Ammon's horn (tissue), 1 donor: ENCODE measurements around the gene DNAI4.
"Not testable (repeated sequence)": the region's sequence is repeated elsewhere in the genome, so short reads cannot be mapped to it uniquely, and the experiment has no call there.

Experiments used
- DNase-seq: peaks from one replicate; pipeline ENCODE4 v3.0.0-alpha.2; 2016; ENCODE audit warnings: low spot score

Gene DNAI4

GRCh38 chr1:66929691-66929998 is 5.0 kb upstream of the DNAI4 start:
- DNase-seq, result no peak

- peak; percentile 6 for DNase-seq
Observed at GRCh38 chr1:66929146-66929688, 4.6 kb upstream of the DNAI4 start.

GRCh38 chr1:66927528-66927927 is 2.9 kb upstream of the DNAI4 start:
- DNase-seq, result no peak

- DNase-seq, result peak; percentile 21
Observed at GRCh38 chr1:66925944-66926343, 1.3 kb upstream of the DNAI4 start.

- no peak for DNase-seq
Observed at GRCh38 chr1:66925558-66925910, 878 bp upstream of the DNAI4 start.

- no peak for DNase-seq
Observed at GRCh38 chr1:66920543-66920942, 4.1 kb downstream of the DNAI4 start.

- DNase-seq, result no peak
Observed at GRCh38 chr1:66919828-66920227, 4.8 kb downstream of the DNAI4 start.

GRCh38 chr1:66919063-66919462 is 5.6 kb downstream of the DNAI4 start:
- no peak for DNase-seq

- no peak for DNase-seq
Observed at GRCh38 chr1:66917476-66917875, 7.2 kb downstream of the DNAI4 start.

- DNase-seq, result no peak
Observed at GRCh38 chr1:66916320-66916719, 8.3 kb downstream of the DNAI4 start.

GRCh38 chr1:66915203-66915602 is 9.5 kb downstream of the DNAI4 start:
- DNase-seq, result not testable (repeated sequence)

- no peak for DNase-seq
Observed at GRCh38 chr1:66893712-66894111, 30.9 kb downstream of the DNAI4 start.

GRCh38 chr1:66890621-66891020 is 34.0 kb downstream of the DNAI4 start:
- DNase-seq, result no peak

- no peak for DNase-seq
Observed at GRCh38 chr1:66889030-66889429, 35.6 kb downstream of the DNAI4 start.

GRCh38 chr1:66876664-66877063 is 48.0 kb downstream of the DNAI4 start:
- no peak for DNase-seq

- DNase-seq, result no peak
Observed at GRCh38 chr1:66873111-66873510, 51.5 kb downstream of the DNAI4 start.

GRCh38 chr1:66872024-66872423 is 52.6 kb downstream of the DNAI4 start:
- not testable (repeated sequence) for DNase-seq

GRCh38 chr1:66867501-66867900 is 57.2 kb downstream of the DNAI4 start:
- DNase-seq, result no peak

GRCh38 chr1:66860529-66860928 is 64.1 kb downstream of the DNAI4 start:
- no peak for DNase-seq

GRCh38 chr1:66853379-66853778 is 71.3 kb downstream of the DNAI4 start:
- no peak for DNase-seq

- no peak for DNase-seq
Observed at GRCh38 chr1:66852870-66853269, 71.8 kb downstream of the DNAI4 start.

- no peak for DNase-seq
Observed at GRCh38 chr1:66850989-66851388, 73.7 kb downstream of the DNAI4 start.

GRCh38 chr1:66848193-66848592 is 76.5 kb downstream of the DNAI4 start:
- DNase-seq, result no peak

- DNase-seq, result no peak
Observed at GRCh38 chr1:66840929-66841328, 83.7 kb downstream of the DNAI4 start.

GRCh38 chr1:66834926-66835325 is 89.7 kb downstream of the DNAI4 start:
- DNase-seq, result no peak
